ENCODE data around the gene GKN2.
"Not testable (repeated sequence)": the region's sequence is repeated elsewhere in the genome, so short reads cannot be mapped to it uniquely, and the experiment has no call there.

The GKN2 gene

GRCh38 chr2:68917034-68917718 is 35.5 kb downstream of the GKN2 start:
- DNase-seq, result no peak

GRCh38 chr2:68916226-68916625 is 36.5 kb downstream of the GKN2 start:
- DNase-seq, result no peak

GRCh38 chr2:68915393-68915792 is 37.3 kb downstream of the GKN2 start:
- no peak for DNase-seq

- DNase-seq, result no peak
Observed at GRCh38 chr2:68913359-68913758, 39.3 kb downstream of the GKN2 start.

GRCh38 chr2:68912732-68913131 is 40.0 kb downstream of the GKN2 start:
- no peak for DNase-seq

- DNase-seq, result no peak
Observed at GRCh38 chr2:68912111-68912510, 40.6 kb downstream of the GKN2 start.

GRCh38 chr2:68911709-68912108 is 41.0 kb downstream of the GKN2 start:
- no peak for DNase-seq

- DNase-seq, result no peak
Observed at GRCh38 chr2:68911246-68911645, 41.4 kb downstream of the GKN2 start.

- peak; percentile 30 for DNase-seq
Observed at GRCh38 chr2:68909793-68910674, 42.7 kb downstream of the GKN2 start.

GRCh38 chr2:68908392-68908970 is 44.2 kb downstream of the GKN2 start:
- DNase-seq, result no peak

- DNase-seq, result no peak
Observed at GRCh38 chr2:68907920-68908253, 44.8 kb downstream of the GKN2 start.

- DNase-seq, result no peak
Observed at GRCh38 chr2:68907232-68907919, 45.3 kb downstream of the GKN2 start.

- no peak for DNase-seq
Observed at GRCh38 chr2:68906716-68907115, 46.0 kb downstream of the GKN2 start.

- no peak for DNase-seq
Observed at GRCh38 chr2:68905116-68905515, 47.6 kb downstream of the GKN2 start.

GRCh38 chr2:68901561-68901960 is 51.1 kb downstream of the GKN2 start:
- no peak for DNase-seq

GRCh38 chr2:68901199-68901514 is 51.5 kb downstream of the GKN2 start:
- no peak for DNase-seq

GRCh38 chr2:68900496-68901198 is 52.0 kb downstream of the GKN2 start:
- no peak for DNase-seq

- not testable (repeated sequence) for DNase-seq
Observed at GRCh38 chr2:68895981-68896380, 56.7 kb downstream of the GKN2 start.
